ENCODE data around the gene RNF25. TPM values are rescaled to one million over a fixed set of nuclear protein-coding genes. Genes with fewer than 3 reads are reported as not detected.

Gene RNF25
- total and polyA plus RNA-seq, 3 experiments from 2014 or later, result 14.4 to 36.8 (median 29.0) TPM

DNA sequence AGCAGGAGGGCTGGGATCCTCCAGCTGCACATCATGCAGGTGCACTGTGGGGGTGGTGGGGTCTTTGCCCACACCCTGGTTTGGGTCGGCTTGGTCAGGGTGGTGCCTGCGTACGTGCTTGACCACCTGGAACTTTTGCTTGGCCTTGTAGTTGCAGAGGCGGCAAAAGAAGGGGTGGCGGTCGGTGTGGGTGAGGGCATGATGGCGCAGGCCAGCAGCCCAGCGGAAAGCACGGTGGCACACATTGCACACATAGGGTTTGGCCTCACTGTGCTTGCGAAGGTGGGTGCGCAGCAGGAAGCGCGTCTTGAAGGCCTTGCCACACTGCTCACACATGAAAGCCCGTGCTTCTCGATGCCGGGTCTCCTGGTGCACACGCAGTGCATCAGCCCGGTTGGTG is 33.4 kb downstream of the RNF25 start:
- H3K27ac Mint-ChIP-seq, result peak overlapping the region in 1 of 8 donors; percentile 26
- DNase-seq, result no peak
- ChIA-PET CTCF (no interaction called here), POLR2A (no interaction called here)
- Histone ChIP-seq H3K27ac (ENCODE audit: low read depth, low read length) (no peak overlapping the region), H3K36me3 (ENCODE audit: insufficient read depth, low read length) (peaks cover 54% of the 10 kb centered on the region), H3K9me3 (ENCODE audit: low read length) (no peaks in the 10 kb centered on the region), H3K4me1 (ENCODE audit: insufficient read depth, low read length) (no peaks in the 10 kb centered on the region), H3K4me3 (ENCODE audit: low read length) (no peak overlapping the region), H3K27me3 (ENCODE audit: insufficient read depth, low read length, poor library complexity, severe bottlenecking) (no peaks in the 10 kb centered on the region)
- no peaks in the 10 kb centered on the region for H3K9me3 Mint-ChIP-seq
- no peaks in the 10 kb centered on the region for H3K27me3 Mint-ChIP-seq
- H3K4me3 Mint-ChIP-seq, result no peak overlapping the region
- H3K4me1 Mint-ChIP-seq, result no peaks in the 10 kb centered on the region
- H3K36me3 Mint-ChIP-seq, result peaks cover 7 to 88% (median 9%) of the 10 kb centered on the region in 3 donors

DNA sequence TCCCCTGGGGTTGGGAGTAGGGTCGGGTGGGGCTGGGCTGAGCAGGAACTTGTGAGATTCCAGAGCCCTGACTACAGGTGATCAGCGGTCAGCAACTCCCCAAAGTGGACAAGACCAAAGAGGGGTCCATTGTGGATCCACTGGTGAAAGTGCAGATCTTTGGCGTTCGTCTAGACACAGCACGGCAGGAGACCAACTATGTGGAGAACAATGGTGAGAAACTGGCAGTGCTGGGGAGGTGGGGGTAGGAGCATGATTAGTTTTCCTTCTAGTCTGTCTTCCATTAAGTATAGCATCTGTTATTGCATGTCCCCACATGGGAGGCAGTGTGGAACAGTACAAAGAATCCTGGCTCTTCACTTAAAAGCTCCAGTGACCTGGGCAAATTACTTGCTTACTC is 36.1 kb downstream of the RNF25 start:
- Histone ChIP-seq H3K36me3 (ENCODE audit: insufficient read depth, low read length) (peaks cover 48% of the 10 kb centered on the region), H3K27ac (ENCODE audit: low read depth, low read length) (no peak overlapping the region), H3K27me3 (ENCODE audit: insufficient read depth, low read length, poor library complexity, severe bottlenecking) (no peaks in the 10 kb centered on the region), H3K9me3 (ENCODE audit: low read length) (no peaks in the 10 kb centered on the region), H3K4me3 (ENCODE audit: low read length) (no peak overlapping the region), H3K4me1 (ENCODE audit: insufficient read depth, low read length) (no peaks in the 10 kb centered on the region)
- Mint-ChIP-seq H3K4me3 (no peak overlapping the region), H3K27ac (peak overlapping the region in 3 of 8 donors; percentile 41 to 56 (median 55)), H3K4me1 (no peaks in the 10 kb centered on the region), H3K9me3 (no peaks in the 10 kb centered on the region), H3K36me3 (peaks cover 6 to 76% (median 7%) of the 10 kb centered on the region in 3 donors), H3K27me3 (no peaks in the 10 kb centered on the region)
- DNase-seq, result no peak
- ChIA-PET POLR2A (no interaction called here), CTCF (no interaction called here)

DNA sequence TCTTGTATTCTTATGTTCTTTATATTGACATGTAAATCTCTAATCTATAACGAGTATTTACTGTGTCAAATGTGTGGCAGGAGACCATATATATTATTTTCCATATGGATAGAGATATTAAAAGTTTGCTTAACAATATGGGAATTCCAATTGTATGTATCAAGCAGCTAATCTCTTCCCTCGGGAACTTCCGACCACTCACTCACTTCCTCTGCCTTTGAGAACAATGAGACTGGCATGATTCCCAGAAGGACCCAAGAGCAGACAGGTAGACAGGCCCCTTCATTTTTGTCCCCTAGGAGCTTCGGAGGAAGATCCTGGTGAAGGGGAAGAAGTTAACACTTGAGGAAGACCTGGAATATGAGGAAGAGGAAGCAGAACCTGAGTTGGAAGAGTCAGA is 40.0 kb downstream of the RNF25 start:
- ChIA-PET CTCF (interaction anchor here (1.2 to 1.4 kb wide), 2 partner anchors 16 to 30 kb away, joined by 3 read pairs; no protein-coding TSS in a partner anchor), POLR2A (no interaction called here)
- H3K4me1 Mint-ChIP-seq, result peaks cover 0 to 2% (median 0%) of the 10 kb centered on the region in 3 donors
- no peaks in the 10 kb centered on the region for H3K27me3 Mint-ChIP-seq
- Histone ChIP-seq H3K4me3 (ENCODE audit: low read length) (no peak overlapping the region), H3K27me3 (ENCODE audit: insufficient read depth, low read length, poor library complexity, severe bottlenecking) (no peaks in the 10 kb centered on the region), H3K9me3 (ENCODE audit: low read length) (no peaks in the 10 kb centered on the region), H3K4me1 (ENCODE audit: insufficient read depth, low read length) (no peaks in the 10 kb centered on the region), H3K36me3 (ENCODE audit: insufficient read depth, low read length) (peaks cover 16% of the 10 kb centered on the region), H3K27ac (ENCODE audit: low read depth, low read length) (no peak overlapping the region)
- no peak overlapping the region for H3K27ac Mint-ChIP-seq
- peaks cover 0 to 40% (median 0%) of the 10 kb centered on the region in 3 donors for H3K36me3 Mint-ChIP-seq
- DNase-seq, result no peak
- H3K9me3 Mint-ChIP-seq, result no peaks in the 10 kb centered on the region
- H3K4me3 Mint-ChIP-seq, result no peak overlapping the region

DNA sequence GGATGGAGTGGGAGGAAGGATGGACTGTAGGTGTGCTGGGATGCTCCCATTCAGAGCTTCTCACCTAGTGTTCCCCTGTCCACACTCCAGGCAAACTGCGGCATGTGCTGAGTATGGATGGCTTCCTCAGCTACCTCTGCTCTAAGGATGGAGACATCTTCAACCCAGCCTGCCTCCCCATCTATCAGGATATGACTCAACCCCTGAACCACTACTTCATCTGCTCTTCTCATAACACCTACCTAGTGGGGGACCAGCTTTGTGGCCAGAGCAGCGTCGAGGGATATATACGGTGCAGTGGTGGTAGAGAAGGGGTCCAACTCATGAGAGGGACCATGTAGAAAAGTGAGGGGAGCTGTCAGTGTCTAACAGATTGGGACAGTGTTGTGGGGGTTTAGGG is 43.9 kb downstream of the RNF25 start:
- Histone ChIP-seq H3K27me3 (ENCODE audit: insufficient read depth, low read length, poor library complexity, severe bottlenecking) (no peaks in the 10 kb centered on the region), H3K27ac (ENCODE audit: low read depth, low read length) (no peak overlapping the region), H3K4me1 (ENCODE audit: insufficient read depth, low read length) (no peaks in the 10 kb centered on the region), H3K9me3 (ENCODE audit: low read length) (no peaks in the 10 kb centered on the region), H3K4me3 (ENCODE audit: low read length) (no peak overlapping the region), H3K36me3 (ENCODE audit: insufficient read depth, low read length) (no peaks in the 10 kb centered on the region)
- POLR2A ChIA-PET, result no interaction called here
- Mint-ChIP-seq H3K27me3 (peaks cover 0 to 1% of the 10 kb centered on the region in 2 donors), H3K36me3 (peaks cover 0 to 3% (median 0%) of the 10 kb centered on the region in 3 donors), H3K9me3 (no peaks in the 10 kb centered on the region), H3K4me1 (peaks cover 0 to 2% (median 0%) of the 10 kb centered on the region in 3 donors), H3K4me3 (no peak overlapping the region), H3K27ac (peak overlapping the region in 1 of 8 donors; percentile 47)
- DNase-seq, result no peak
- CTCF ChIA-PET, result interaction anchor here (1.3 kb wide), 1 partner anchor 13 kb away, joined by 4 read pairs; no protein-coding TSS in a partner anchor

DNA sequence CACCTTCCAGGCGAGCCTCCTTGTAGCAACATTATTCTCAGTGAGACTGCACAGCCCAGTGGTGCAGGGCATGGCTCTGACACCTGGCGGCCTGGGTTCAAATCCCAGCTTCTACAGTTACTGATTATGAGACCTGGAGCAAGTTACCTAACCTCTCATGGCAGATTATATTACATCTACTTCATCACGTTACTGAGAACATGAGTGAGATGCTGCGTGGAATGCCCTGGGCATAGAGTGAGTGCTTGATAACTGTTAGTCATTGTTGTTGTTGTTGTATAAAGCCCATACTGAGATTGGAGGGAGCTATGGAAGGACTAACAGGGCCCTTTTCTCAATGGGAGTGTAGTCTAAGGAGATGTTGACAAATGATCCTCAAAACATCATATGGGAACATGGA is 45.4 kb downstream of the RNF25 start:
- no peaks in the 10 kb centered on the region for H3K9me3 ChIP-seq (ENCODE audit: low read length)
- H3K36me3 Mint-ChIP-seq, result no peaks in the 10 kb centered on the region
- POLR2A ChIA-PET, result no interaction called here
- no peak overlapping the region for H3K4me3 ChIP-seq (ENCODE audit: low read length)
- no peaks in the 10 kb centered on the region for H3K4me1 ChIP-seq (ENCODE audit: insufficient read depth, low read length)
- no peaks in the 10 kb centered on the region for H3K36me3 ChIP-seq (ENCODE audit: insufficient read depth, low read length)
- no peaks in the 10 kb centered on the region for H3K9me3 Mint-ChIP-seq
- peaks cover 0 to 2% (median 0%) of the 10 kb centered on the region in 3 donors for H3K4me1 Mint-ChIP-seq
- no peak for DNase-seq
- peak overlapping the region in 1 of 8 donors; percentile 25 for H3K27ac Mint-ChIP-seq
- CTCF ChIA-PET, result no interaction called here
- H3K4me3 Mint-ChIP-seq, result no peak overlapping the region
- H3K27me3 ChIP-seq (ENCODE audit: insufficient read depth, low read length, poor library complexity, severe bottlenecking), result no peaks in the 10 kb centered on the region
- peaks cover 0 to 1% of the 10 kb centered on the region in 2 donors for H3K27me3 Mint-ChIP-seq
- H3K27ac ChIP-seq (ENCODE audit: low read depth, low read length), result no peak overlapping the region

DNA sequence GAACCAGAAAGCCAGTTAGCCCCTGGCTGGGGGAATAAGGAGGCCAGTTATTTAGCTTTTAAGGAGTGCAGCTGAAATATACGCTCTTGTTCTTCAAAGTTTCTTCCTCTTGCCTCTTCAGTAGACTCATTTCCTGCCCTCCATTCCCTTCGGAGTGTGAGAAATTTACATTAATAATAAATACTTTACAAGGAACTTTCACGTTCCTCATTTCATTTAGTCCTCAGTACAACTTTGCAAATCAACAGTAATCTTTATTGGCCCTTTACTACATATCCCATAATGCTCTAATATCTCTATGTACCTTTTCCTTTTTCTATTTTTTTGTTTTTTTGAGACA is 48.5 kb downstream of the RNF25 start:
- Histone ChIP-seq H3K36me3 (ENCODE audit: insufficient read depth, low read length) (no peaks in the 10 kb centered on the region), H3K4me3 (ENCODE audit: low read length) (no peak overlapping the region), H3K4me1 (ENCODE audit: insufficient read depth, low read length) (no peaks in the 10 kb centered on the region), H3K27me3 (ENCODE audit: insufficient read depth, low read length, poor library complexity, severe bottlenecking) (no peaks in the 10 kb centered on the region), H3K9me3 (ENCODE audit: low read length) (no peaks in the 10 kb centered on the region), H3K27ac (ENCODE audit: low read depth, low read length) (no peak overlapping the region)
- DNase-seq, result no peak
- ChIA-PET POLR2A (no interaction called here), CTCF (no interaction called here)
- Mint-ChIP-seq H3K36me3 (no peaks in the 10 kb centered on the region), H3K27ac (no peak overlapping the region), H3K4me3 (no peak overlapping the region), H3K4me1 (no peaks in the 10 kb centered on the region), H3K27me3 (peaks cover 0 to 1% of the 10 kb centered on the region in 2 donors), H3K9me3 (no peaks in the 10 kb centered on the region)

DNA sequence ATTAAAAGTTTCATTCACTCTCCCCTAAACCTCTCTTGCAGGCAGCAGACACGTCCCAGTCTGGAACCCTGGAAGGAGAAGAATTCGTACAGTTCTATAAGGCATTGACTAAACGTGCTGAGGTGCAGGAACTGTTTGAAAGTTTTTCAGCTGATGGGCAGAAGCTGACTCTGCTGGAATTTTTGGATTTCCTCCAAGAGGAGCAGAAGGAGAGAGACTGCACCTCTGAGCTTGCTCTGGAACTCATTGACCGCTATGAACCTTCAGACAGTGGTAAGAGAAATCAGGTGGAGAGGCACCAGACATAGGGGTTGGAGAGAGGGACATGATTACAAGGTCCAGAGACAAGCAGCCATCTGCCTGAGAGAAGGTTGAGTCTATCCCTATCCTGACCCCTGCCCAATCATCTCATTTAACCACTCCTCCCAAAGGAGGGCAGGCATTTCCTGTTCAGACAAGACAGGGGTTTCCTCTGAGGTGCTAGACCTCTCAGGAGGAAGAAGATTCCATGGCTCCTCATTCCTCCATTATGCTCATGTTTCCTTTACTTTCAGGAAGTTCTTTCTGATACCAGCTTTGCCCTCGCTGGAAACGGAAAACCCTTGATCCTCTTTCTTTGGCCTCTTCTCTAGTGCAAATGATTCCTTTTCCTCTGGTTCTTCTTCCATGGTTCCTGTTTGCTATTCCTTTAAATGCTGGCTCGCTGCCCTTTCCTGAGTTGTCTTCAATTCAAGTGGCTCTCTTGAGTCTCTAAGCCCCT is 49.0 kb downstream of the RNF25 start:
- POLR2A ChIA-PET, result no interaction called here
- Mint-ChIP-seq H3K4me3 (no peak overlapping the region), H3K9me3 (no peaks in the 10 kb centered on the region), H3K27me3 (peaks cover 0 to 3% of the 10 kb centered on the region in 2 donors), H3K27ac (no peak overlapping the region), H3K36me3 (no peaks in the 10 kb centered on the region), H3K4me1 (no peaks in the 10 kb centered on the region)
- no peaks in the 10 kb centered on the region for H3K9me3 ChIP-seq (ENCODE audit: low read length)
- DNase-seq, result no peak
- no peaks in the 10 kb centered on the region for H3K27me3 ChIP-seq (ENCODE audit: insufficient read depth, low read length, poor library complexity, severe bottlenecking)
- H3K27ac ChIP-seq (ENCODE audit: low read depth, low read length), result no peak overlapping the region
- CTCF ChIA-PET, result no interaction called here
- H3K4me3 ChIP-seq (ENCODE audit: low read length), result no peak overlapping the region
- H3K4me1 ChIP-seq (ENCODE audit: insufficient read depth, low read length), result no peaks in the 10 kb centered on the region
- H3K36me3 ChIP-seq (ENCODE audit: insufficient read depth, low read length), result no peaks in the 10 kb centered on the region

DNA sequence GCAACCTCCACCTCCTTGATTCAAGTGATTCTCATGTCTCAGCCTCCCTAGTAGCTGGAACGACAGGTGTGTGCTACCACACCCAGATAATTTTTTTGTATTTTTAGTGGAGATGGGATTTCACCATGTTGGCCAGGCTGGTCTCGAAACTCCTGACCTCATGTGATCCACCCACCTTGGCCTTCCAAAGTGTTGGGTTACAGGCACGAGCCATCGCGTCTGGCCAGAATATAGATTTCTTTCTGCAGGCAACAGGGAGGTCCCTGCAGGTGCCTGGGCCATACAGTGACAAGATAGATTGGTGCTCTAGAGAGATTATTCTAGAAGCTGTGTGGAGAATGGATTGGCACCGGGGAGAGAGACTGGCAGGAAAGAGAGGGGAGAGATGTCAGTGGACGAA is 50.8 kb downstream of the RNF25 start:
- Mint-ChIP-seq H3K4me3 (no peak overlapping the region), H3K27ac (no peak overlapping the region), H3K4me1 (no peaks in the 10 kb centered on the region), H3K9me3 (no peaks in the 10 kb centered on the region), H3K36me3 (no peaks in the 10 kb centered on the region), H3K27me3 (peaks cover 0 to 3% of the 10 kb centered on the region in 2 donors)
- CTCF ChIA-PET, result no interaction called here
- no peak overlapping the region for H3K27ac ChIP-seq (ENCODE audit: low read depth, low read length)
- H3K4me1 ChIP-seq (ENCODE audit: insufficient read depth, low read length), result no peaks in the 10 kb centered on the region
- H3K9me3 ChIP-seq (ENCODE audit: low read length), result no peaks in the 10 kb centered on the region
- no peak overlapping the region for H3K4me3 ChIP-seq (ENCODE audit: low read length)
- DNase-seq, result no peak
- H3K27me3 ChIP-seq (ENCODE audit: insufficient read depth, low read length, poor library complexity, severe bottlenecking), result no peaks in the 10 kb centered on the region
- POLR2A ChIA-PET, result no interaction called here
- no peaks in the 10 kb centered on the region for H3K36me3 ChIP-seq (ENCODE audit: insufficient read depth, low read length)
